ENCODE measurements around the gene HIVEP3.
A peak's percentile ranks its signal among the peaks of the same experiment; 100 is the strongest.

Gene HIVEP3

DNA sequence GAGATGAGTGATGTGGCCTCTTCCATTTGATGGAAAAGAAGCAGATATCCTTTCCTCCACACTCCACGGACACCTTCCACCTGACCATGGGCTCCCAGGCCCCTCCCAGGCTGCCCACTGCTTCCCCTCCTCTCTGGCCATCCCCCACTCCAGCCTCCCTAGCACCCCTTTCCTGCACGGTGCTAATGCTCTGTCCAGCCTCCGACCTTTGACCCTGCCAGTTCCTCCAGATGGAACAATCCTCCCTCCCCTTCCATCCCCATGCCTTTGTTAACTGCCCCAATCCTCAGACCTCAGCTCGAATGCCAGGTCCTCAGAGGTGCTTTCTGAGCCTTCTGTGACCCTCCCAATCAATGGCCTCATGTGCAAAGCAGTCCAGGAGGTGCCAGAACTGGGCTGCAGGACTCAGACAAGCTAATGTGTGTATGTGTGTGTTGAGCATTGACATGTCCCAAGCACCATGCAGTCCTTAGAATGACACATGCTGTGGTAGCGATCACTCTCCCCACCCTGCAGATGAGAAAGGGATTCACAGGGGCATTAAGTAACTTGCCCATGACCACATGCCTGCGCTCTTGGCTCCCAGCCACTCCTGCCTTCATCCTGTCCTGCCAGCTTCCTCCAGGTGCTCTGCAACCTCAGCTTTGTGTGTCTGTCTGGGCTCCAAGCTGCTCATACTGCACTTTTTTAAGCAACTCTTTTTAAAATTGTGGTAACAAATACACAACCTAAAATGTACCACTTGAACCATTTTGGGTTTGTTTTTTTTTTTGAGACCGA, 370.8 kb downstream of the HIVEP3 start:
- Histone ChIP-seq H3K79me1 (ENCODE audit: low read length) (no peaks in the 10 kb centered on the region), H3K4me2 (ENCODE audit: low read length) (no peak overlapping the region), H3K4ac (ENCODE audit: low read depth, low read length) (no peak overlapping the region), H3K9ac (ENCODE audit: low read length) (no peak overlapping the region), H3K18ac (ENCODE audit: low read length) (no peak overlapping the region), H2BK5ac (ENCODE audit: low read length) (no peak overlapping the region), H2BK120ac (ENCODE audit: low read depth, low read length) (no peak overlapping the region), H3K79me2 (ENCODE audit: control insufficient read depth, insufficient read depth, low read length) (no peaks in the 10 kb centered on the region), H3K27ac (ENCODE audit: low read depth, low read length) (no peak overlapping the region), H3K23ac (ENCODE audit: low read length) (no peak overlapping the region), H4K5ac (ENCODE audit: low read length) (no peak overlapping the region), H3K4me1 (ENCODE audit: control insufficient read depth, low read depth, low read length) (no peaks in the 10 kb centered on the region), H4K8ac (ENCODE audit: low read depth, low read length) (no peak overlapping the region), H3K36me3 (ENCODE audit: control insufficient read depth, insufficient read depth, low read length) (no peaks in the 10 kb centered on the region), H2AK5ac (ENCODE audit: low read length) (no peak overlapping the region), H3K27me3 (ENCODE audit: insufficient read depth, low read length, poor library complexity) (no peaks in the 10 kb centered on the region), H3K56ac (ENCODE audit: low read length) (no peak overlapping the region), H2BK15ac (replicated peaks; ENCODE audit: low read depth) (no peak overlapping the region), H3K4me3 (ENCODE audit: low read length) (no peak overlapping the region)
- no peak for DNase-seq
- WGBS (ENCODE audit: extremely low coverage, insufficient coverage, low lambda C conversion rate): no CpG with 5 or more reads among the region's 7 CpGs

DNA sequence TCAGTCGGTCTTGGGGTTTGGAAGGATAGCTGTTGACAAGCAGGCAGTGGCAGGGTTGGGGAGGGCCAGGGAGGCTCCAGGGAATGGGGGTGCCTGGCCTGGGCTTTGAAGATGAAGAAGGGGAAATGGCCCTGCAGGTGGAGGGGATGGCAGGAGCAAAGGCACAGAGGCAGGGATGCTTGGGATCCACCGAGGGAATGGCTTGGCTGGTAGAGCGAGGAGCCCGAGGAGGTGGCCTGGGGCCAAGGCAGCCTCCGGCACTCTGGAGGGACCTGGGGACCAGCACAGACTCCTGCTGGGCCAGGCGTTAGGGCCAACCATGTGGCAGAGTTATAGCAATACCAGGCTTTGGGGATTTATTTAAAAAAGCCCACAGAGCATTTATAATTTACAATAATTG, 371.4 kb downstream of the HIVEP3 start:
- H3K27ac ChIP-seq (ENCODE audit: low read depth, low read length): no peak overlapping the region

DNA sequence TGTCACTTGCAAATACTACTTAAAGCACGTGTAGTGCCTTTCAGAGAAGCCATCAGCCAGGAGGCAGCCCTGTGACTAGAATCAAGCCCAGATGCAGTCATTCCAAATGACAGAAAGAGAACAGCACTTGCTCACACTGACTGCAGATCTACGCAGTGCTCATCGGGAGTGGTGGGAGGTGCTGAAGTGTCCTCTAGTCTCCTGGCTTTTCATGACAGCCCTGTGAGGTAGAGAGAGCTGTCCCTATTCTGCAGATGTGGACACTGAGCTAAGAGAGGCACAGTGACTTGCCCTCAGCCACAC, 371.9 kb downstream of the HIVEP3 start:
- Histone ChIP-seq H3K18ac (ENCODE audit: low read length) (no peak overlapping the region), H3K27ac (ENCODE audit: low read depth, low read length) (no peak overlapping the region), H3K56ac (ENCODE audit: low read length) (no peak overlapping the region), H4K8ac (ENCODE audit: low read depth, low read length) (no peak overlapping the region), H3K79me2 (ENCODE audit: control insufficient read depth, insufficient read depth, low read length) (no peaks in the 10 kb centered on the region), H3K4me2 (ENCODE audit: low read length) (no peak overlapping the region), H4K5ac (ENCODE audit: low read length) (no peak overlapping the region), H2AK5ac (ENCODE audit: low read length) (no peak overlapping the region), H3K4me3 (ENCODE audit: low read length) (no peak overlapping the region), H3K4ac (ENCODE audit: low read depth, low read length) (no peak overlapping the region), H2BK15ac (replicated peaks; ENCODE audit: low read depth) (no peak overlapping the region), H2BK5ac (ENCODE audit: low read length) (no peak overlapping the region), H3K36me3 (ENCODE audit: control insufficient read depth, insufficient read depth, low read length) (no peaks in the 10 kb centered on the region), H3K79me1 (ENCODE audit: low read length) (no peaks in the 10 kb centered on the region), H3K4me1 (ENCODE audit: control insufficient read depth, low read depth, low read length) (no peaks in the 10 kb centered on the region), H3K27me3 (ENCODE audit: insufficient read depth, low read length, poor library complexity) (no peaks in the 10 kb centered on the region), H3K9ac (ENCODE audit: low read length) (no peak overlapping the region), H2BK120ac (ENCODE audit: low read depth, low read length) (no peak overlapping the region), H3K23ac (ENCODE audit: low read length) (no peak overlapping the region)
- no peak for DNase-seq
- WGBS (ENCODE audit: extremely low coverage, insufficient coverage, low lambda C conversion rate): no CpG with 5 or more reads among the region's 3 CpGs

More for the DNA sequence above, 371.4 kb downstream of the HIVEP3 start:
- H2BK120ac ChIP-seq (ENCODE audit: low read depth, low read length): no peak overlapping the region
- H3K4me1 ChIP-seq (ENCODE audit: control insufficient read depth, low read depth, low read length): no peaks in the 10 kb centered on the region
- H3K79me1 ChIP-seq (ENCODE audit: low read length): no peaks in the 10 kb centered on the region
- no peak overlapping the region for H4K8ac ChIP-seq (ENCODE audit: low read depth, low read length)
- H3K4ac ChIP-seq (ENCODE audit: low read depth, low read length): no peak overlapping the region
- no peak overlapping the region for H3K4me3 ChIP-seq (ENCODE audit: low read length)
- no peak overlapping the region for H2BK5ac ChIP-seq (ENCODE audit: low read length)
- no peak overlapping the region for H4K5ac ChIP-seq (ENCODE audit: low read length)
- no peak overlapping the region for H3K18ac ChIP-seq (ENCODE audit: low read length)
- no CpG with 5 or more reads among the region's 6 CpGs for WGBS (ENCODE audit: extremely low coverage, insufficient coverage, low lambda C conversion rate)
- no peak overlapping the region for H2AK5ac ChIP-seq (ENCODE audit: low read length)
- H2BK15ac ChIP-seq (replicated peaks; ENCODE audit: low read depth): no peak overlapping the region
- no peaks in the 10 kb centered on the region for H3K36me3 ChIP-seq (ENCODE audit: control insufficient read depth, insufficient read depth, low read length)
- no peak for DNase-seq
- H3K56ac ChIP-seq (ENCODE audit: low read length): no peak overlapping the region
- no peak overlapping the region for H3K9ac ChIP-seq (ENCODE audit: low read length)
- no peak overlapping the region for H3K4me2 ChIP-seq (ENCODE audit: low read length)
- H3K23ac ChIP-seq (ENCODE audit: low read length): no peak overlapping the region
- no peaks in the 10 kb centered on the region for H3K27me3 ChIP-seq (ENCODE audit: insufficient read depth, low read length, poor library complexity)
- no peaks in the 10 kb centered on the region for H3K79me2 ChIP-seq (ENCODE audit: control insufficient read depth, insufficient read depth, low read length)

- H4K8ac ChIP-seq (ENCODE audit: low read depth, low read length): no peak overlapping the region
- H2BK5ac ChIP-seq (ENCODE audit: low read length): no peak overlapping the region
- H3K79me1 ChIP-seq (ENCODE audit: low read length): no peaks in the 10 kb centered on the region
- H3K4ac ChIP-seq (ENCODE audit: low read depth, low read length): no peak overlapping the region
- no peak overlapping the region for H2BK15ac ChIP-seq (replicated peaks; ENCODE audit: low read depth)
- H3K79me2 ChIP-seq (ENCODE audit: control insufficient read depth, insufficient read depth, low read length): no peaks in the 10 kb centered on the region
- no peak overlapping the region for H3K27ac ChIP-seq (ENCODE audit: low read depth, low read length)
- H3K56ac ChIP-seq (ENCODE audit: low read length): no peak overlapping the region
- no peaks in the 10 kb centered on the region for H3K27me3 ChIP-seq (ENCODE audit: insufficient read depth, low read length, poor library complexity)
- H3K4me3 ChIP-seq (ENCODE audit: low read length): no peak overlapping the region
- no peak overlapping the region for H3K4me2 ChIP-seq (ENCODE audit: low read length)
- no peak overlapping the region for H2AK5ac ChIP-seq (ENCODE audit: low read length)
- H4K5ac ChIP-seq (ENCODE audit: low read length): no peak overlapping the region
- no peak overlapping the region for H3K9ac ChIP-seq (ENCODE audit: low read length)
- H3K23ac ChIP-seq (ENCODE audit: low read length): no peak overlapping the region
- no peak for DNase-seq
- no CpG with 5 or more reads among the region's 8 CpGs for WGBS (ENCODE audit: extremely low coverage, insufficient coverage, low lambda C conversion rate)
- no peak overlapping the region for H2BK120ac ChIP-seq (ENCODE audit: low read depth, low read length)
- H3K4me1 ChIP-seq (ENCODE audit: control insufficient read depth, low read depth, low read length): no peaks in the 10 kb centered on the region
- H3K18ac ChIP-seq (ENCODE audit: low read length): no peak overlapping the region
- no peaks in the 10 kb centered on the region for H3K36me3 ChIP-seq (ENCODE audit: control insufficient read depth, insufficient read depth, low read length)
These were observed 372.5 kb downstream of the HIVEP3 start for GRCh38 chr1:41545996-41546832.

GRCh38 chr1:41542196-41542930, 376.4 kb downstream of the HIVEP3 start:
- DNase-seq: peak; percentile 39
- Histone ChIP-seq H3K4ac (ENCODE audit: low read depth, low read length) (no peak overlapping the region), H3K23ac (ENCODE audit: low read length) (no peak overlapping the region), H3K36me3 (ENCODE audit: control insufficient read depth, insufficient read depth, low read length) (no peaks in the 10 kb centered on the region), H3K4me2 (ENCODE audit: low read length) (no peak overlapping the region), H3K18ac (ENCODE audit: low read length) (no peak overlapping the region), H3K79me2 (ENCODE audit: control insufficient read depth, insufficient read depth, low read length) (no peaks in the 10 kb centered on the region), H2BK120ac (ENCODE audit: low read depth, low read length) (no peak overlapping the region), H3K9ac (ENCODE audit: low read length) (no peak overlapping the region), H3K4me1 (ENCODE audit: control insufficient read depth, low read depth, low read length) (no peaks in the 10 kb centered on the region), H2BK5ac (ENCODE audit: low read length) (no peak overlapping the region), H3K27ac (ENCODE audit: low read depth, low read length) (no peak overlapping the region), H3K56ac (ENCODE audit: low read length) (no peak overlapping the region), H4K8ac (ENCODE audit: low read depth, low read length) (no peak overlapping the region), H3K79me1 (ENCODE audit: low read length) (no peaks in the 10 kb centered on the region), H2BK15ac (replicated peaks; ENCODE audit: low read depth) (no peak overlapping the region), H3K4me3 (ENCODE audit: low read length) (no peak overlapping the region), H4K5ac (ENCODE audit: low read length) (no peak overlapping the region), H2AK5ac (ENCODE audit: low read length) (no peak overlapping the region), H3K27me3 (ENCODE audit: insufficient read depth, low read length, poor library complexity) (no peaks in the 10 kb centered on the region)
- no CpG with 5 or more reads among the region's 12 CpGs for WGBS (ENCODE audit: extremely low coverage, insufficient coverage, low lambda C conversion rate)
